ENCODE measurements around the gene GLI3.

GRCh38 chr7:42170724-42171123 lies 66.3 kb downstream of the GLI3 start:
- TF ChIP-seq FOXM1 (IDR thresholded peaks at IDR 0.05; ENCODE audit: borderline replicate concordance) (no peak), ELF4 (IDR thresholded peaks at IDR 0.05) (no peak), SUZ12 (IDR thresholded peaks at IDR 0.05) (no peak), NFRKB (IDR thresholded peaks at IDR 0.05) (no peak), TARDBP (IDR thresholded peaks at IDR 0.05) (no peak), SP1 (IDR thresholded peaks at IDR 0.05) (no peak), FOXK2 (IDR thresholded peaks at IDR 0.05) (no peak), HDGF (IDR thresholded peaks at IDR 0.05; ENCODE audit: borderline replicate concordance) (no peak), BHLHE40 (IDR thresholded peaks at IDR 0.05; ENCODE audit: borderline replicate concordance) (no peak), ARNT (IDR thresholded peaks at IDR 0.05) (no peak), PKNOX1 (IDR thresholded peaks at IDR 0.05) (no peak), L3MBTL2 (conservative IDR thresholded peaks at IDR 0.05) (no peak), FOXA1 (IDR thresholded peaks at IDR 0.05) (no peak), ZNF384 (IDR thresholded peaks at IDR 0.05) (no peak)
